Measurements from ENCODE around the gene ALG6.

ALG6 gene

DNA sequence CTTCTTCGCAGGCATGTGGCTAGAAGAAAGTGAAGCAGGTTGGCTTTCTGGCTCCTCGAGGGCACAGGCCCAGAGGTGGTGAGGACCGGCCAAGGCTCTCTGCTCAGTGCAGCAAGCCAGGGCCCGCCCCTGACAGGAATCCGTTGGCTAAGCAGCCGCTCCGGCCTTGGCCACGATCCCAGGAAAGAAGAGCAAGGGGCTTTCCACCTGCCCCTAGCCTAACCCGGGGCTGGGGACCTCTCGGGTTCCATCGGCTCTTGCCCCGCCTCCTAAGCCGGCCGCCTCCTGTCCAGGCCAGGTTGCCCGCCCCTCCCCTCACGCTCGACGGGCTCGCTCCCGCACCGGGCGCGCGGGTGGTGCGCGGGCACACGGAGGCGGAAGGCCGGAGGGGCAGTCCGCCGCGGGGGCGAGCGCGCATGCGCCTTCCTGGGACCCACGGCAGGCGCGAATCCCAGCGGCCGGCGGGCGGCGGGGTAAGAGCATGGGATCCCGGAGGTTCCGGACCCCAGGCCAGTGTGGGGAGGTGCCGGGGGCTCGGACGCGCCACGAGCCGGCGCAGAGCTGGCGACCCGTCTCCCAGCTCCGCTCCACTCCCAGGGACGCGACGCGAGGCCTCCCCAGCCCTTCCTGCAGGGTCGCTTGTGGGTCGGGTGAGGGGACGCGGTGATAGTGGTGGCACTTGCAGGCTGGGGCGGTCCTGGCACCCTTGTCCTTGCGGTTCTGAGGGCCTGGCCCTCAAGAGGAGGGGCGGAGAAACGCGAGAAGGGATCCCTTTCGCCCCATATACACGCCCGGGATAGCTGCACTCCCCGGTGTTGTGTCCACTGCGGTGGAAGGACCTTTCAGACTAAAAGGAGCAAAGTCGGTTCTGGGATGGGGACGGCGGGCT lies at the start of gene ALG6:
TSS of gene ALG6 (plus strand) at position 413 of the 889 bp plus-strand sequence. CDS start 3,351 bp downstream, outside the sequence.
- TF ChIP-seq, protein P1, sequence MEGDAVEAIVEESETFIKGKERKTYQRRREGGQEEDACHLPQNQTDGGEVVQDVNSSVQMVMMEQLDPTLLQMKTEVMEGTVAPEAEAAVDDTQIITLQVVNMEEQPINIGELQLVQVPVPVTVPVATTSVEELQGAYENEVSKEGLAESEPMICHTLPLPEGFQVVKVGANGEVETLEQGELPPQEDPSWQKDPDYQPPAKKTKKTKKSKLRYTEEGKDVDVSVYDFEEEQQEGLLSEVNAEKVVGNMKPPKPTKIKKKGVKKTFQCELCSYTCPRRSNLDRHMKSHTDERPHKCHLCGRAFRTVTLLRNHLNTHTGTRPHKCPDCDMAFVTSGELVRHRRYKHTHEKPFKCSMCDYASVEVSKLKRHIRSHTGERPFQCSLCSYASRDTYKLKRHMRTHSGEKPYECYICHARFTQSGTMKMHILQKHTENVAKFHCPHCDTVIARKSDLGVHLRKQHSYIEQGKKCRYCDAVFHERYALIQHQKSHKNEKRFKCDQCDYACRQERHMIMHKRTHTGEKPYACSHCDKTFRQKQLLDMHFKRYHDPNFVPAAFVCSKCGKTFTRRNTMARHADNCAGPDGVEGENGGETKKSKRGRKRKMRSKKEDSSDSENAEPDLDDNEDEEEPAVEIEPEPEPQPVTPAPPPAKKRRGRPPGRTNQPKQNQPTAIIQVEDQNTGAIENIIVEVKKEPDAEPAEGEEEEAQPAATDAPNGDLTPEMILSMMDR (IDR thresholded peaks at IDR 0.05; ENCODE audit: extremely low read depth, missing control alignments) = no peak
- peak; percentile 98 for DNase-seq (ENCODE audit: low spot score)

DNA sequence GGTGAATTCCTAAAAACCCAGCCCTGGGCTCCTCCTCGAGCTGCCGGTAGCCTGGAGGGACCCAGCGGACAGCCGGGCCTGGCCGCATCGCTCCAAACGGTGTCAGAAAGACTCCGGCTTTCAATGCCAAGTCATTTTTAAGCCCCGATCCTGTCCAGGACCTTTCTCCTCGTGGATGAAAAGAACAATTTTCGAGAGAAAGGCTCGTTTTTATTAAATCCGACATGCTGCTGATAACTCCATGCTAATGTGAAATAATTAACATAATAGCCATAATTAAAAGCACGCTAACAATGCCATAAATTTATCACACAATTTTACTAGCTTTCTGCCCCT lies 49.6 kb upstream of the ALG6 start:
- TF ChIP-seq, protein P1 (IDR thresholded peaks at IDR 0.05; ENCODE audit: extremely low read depth, missing control alignments) = no peak
- no peak for DNase-seq (ENCODE audit: low spot score)

DNA sequence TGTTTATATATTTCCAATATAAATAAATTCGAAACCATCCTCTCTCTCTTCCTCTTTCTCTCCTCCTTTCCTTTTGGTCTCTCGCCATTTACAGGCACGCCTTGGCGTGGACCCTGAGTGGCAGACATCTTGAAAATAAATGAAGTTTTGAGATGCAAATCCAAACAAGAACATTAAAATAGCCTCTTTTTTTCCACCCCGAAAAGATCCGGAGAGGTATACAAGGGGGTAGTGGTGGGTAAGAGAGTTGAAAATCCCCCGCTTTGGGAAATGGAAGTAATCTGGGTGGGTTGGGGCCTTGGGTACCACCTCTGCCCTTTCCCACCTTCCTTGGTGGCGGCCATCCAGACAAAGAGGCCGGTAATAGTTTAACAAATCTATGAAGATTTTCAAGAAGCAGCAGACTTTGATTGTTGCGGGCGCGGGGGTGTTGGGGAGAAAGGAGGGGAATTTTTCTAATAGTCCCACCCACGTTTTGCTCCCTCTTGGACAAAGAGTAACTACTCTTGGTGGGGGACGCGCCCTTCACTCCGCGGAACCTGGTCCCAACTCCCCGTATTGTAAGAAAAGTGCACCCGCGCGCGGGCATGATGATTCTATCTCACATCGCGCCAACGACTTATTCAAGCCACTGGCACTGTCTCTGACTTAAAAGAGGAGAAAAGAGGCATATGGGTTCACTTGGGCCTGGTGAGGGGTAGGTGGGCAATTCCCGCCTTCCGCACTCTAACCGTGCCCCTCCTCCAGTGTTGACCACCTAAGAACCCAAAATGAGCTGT lies 49.0 kb upstream of the ALG6 start:
- TF ChIP-seq, protein P1 (IDR thresholded peaks at IDR 0.05; ENCODE audit: extremely low read depth, missing control alignments) = no peak
- peak; percentile 16 for DNase-seq (ENCODE audit: low spot score)

DNA sequence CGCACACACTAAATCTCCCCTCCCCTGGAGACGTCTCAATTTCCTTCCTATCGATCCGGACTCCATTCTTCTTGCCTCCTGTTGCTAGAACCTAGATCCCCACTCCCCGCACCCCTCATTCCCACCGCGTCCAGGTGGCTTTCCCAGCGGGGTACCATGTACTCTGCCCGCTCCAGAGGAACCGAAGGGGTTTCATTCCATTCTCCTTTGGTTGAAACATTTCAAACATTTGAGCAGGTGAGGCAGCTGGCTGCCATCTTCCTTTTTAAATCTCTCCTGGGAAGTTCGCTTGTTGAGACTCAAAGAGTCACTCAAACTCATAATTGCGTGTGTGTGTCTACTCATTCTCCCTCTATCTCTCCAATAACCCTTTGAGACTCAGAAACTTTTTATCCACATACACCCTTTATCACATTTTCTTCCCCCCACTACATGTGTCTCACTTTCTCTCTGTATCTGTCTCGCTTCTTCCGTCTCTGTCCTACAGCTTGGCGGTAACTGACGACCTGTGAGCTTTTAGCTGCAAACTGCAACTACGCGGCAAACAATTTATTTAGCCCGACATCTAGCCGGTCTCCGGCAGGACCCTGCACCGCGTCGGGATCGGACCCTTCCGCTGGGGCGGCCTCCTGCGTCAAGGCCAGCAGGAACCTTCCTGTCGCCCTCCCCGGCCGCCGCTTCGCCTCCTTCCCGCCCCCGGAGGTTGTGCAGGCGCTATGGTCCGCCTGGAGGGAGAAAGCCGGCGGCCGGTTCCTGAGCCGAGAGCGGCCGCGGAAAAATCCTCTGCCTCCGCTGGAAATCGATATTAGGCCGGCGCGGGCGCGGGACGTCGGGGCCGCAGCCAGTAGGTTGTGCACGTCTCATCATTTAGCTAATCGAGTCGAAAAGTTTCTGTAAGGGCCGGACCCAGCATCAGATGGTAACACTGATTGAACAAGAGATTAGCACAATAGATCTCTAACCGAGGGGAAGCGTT lies 48.1 kb upstream of the ALG6 start:
- TF ChIP-seq, protein P1 (IDR thresholded peaks at IDR 0.05; ENCODE audit: extremely low read depth, missing control alignments) = no peak
- DNase-seq (ENCODE audit: low spot score) = peak; percentile 34

DNA sequence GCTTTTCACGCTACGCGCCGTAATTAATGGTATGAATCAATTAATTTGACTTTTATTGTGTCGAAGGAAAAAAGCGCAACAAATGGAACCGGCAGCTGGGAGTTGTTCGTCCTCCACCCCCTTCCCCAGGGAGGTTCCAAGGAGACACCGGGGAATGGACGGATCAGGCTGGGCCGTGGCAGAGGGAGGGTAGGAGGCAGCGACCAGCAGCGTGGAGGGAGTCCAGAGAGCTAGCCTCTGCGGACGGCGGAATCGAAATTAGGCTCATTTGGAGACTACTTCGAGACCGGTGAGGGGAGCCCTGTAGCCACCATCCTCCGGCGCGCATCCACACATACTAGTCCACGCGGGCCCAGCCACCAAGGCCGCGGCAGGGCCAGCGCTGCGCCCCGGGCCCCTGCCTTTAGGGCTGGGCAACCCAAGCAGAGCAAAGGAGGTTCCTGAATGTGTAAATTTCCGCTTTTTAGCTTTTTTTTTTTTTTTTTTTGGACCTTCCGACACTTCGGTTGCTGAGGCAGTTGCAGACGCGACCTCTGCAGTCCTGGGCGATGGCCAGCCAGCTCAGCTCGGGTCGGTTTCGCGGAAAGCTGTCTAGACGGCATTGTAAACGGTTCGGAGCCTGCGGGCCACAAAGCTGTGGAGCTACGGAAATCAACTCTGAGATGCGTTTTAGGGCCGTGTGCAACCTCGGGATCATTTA lies 47.3 kb upstream of the ALG6 start:
- TF ChIP-seq, protein P1 (IDR thresholded peaks at IDR 0.05; ENCODE audit: extremely low read depth, missing control alignments) = no peak
- DNase-seq (ENCODE audit: low spot score) = peak; percentile 37

DNA sequence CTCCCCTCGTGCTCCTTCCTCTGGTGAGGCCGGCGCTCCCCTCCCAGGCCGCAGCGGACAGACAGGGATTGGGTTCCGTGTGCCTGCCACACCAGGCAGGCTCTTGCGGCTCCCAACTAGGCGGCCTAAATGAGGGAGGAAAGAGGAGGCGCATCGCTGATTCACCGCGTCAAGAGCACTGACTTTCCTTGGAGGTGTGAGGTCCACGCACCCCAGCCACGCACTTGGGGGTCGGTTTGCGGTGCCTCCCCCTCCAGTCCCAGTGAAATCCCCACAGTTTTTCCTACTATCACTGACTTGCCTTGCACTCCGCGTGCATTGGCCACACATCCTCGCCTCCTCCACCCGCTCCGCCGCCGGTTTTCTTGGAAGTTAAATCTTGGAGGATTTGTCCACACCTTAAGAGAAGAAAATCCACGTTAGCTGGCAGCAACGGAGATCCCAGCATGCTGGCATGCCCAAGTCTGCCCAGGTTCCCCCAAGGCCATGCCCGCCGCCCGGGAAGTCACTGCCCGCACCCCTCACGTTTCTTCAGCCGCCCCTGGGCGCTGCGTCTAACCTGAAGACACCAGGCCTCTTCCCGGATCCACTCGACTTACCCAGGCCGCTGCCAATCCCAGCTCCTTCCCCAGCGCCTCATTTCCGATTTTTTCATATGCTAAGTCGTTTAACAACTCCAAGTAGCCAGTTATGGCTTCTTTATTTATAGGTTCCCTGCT lies 46.2 kb upstream of the ALG6 start:
- TF ChIP-seq, protein P1 (IDR thresholded peaks at IDR 0.05; ENCODE audit: extremely low read depth, missing control alignments) = no peak

More for the DNA sequence above, 46.2 kb upstream of the ALG6 start:
- DNase-seq (ENCODE audit: low spot score) = no peak
